Nephron (organoid): Measurements from ENCODE around the gene STAT5B.

Experiments
- H3K27ac Mint-ChIP-seq, 3 experiments: 2 replicates each; pipeline ENCODE4 v1.8.0; 2020; ENCODE audit warnings: mixed read lengths in 3 of 3, mild to moderate bottlenecking in 2 of 3, moderate library complexity in 1 of 3
- H3K27me3 Mint-ChIP-seq: 2 replicates; pipeline ENCODE4 v1.8.0; 2021; ENCODE audit warnings: low read depth, mild to moderate bottlenecking, moderate library complexity, mixed read lengths
- H3K36me3 Mint-ChIP-seq: 2 replicates; pipeline ENCODE4 v1.8.0; 2020; ENCODE audit warnings: low read depth, mixed read lengths
- H3K4me1 Mint-ChIP-seq: 2 replicates; pipeline ENCODE4 v1.8.0; 2020; ENCODE audit warnings: mixed read lengths
- H3K4me3 Mint-ChIP-seq, 3 experiments: 2 replicates each; pipeline ENCODE4 v1.8.0; 2020; ENCODE audit warnings: mild to moderate bottlenecking in 3 of 3, mixed read lengths in 3 of 3, moderate library complexity in 2 of 3
- H3K9me3 Mint-ChIP-seq: 2 replicates; pipeline ENCODE4 v1.8.0; 2020; ENCODE audit warnings: mixed read lengths
- CTCF ChIP-seq, 3 experiments: fragments of 200-600 bp; sonication (generic); IDR thresholded peaks; one replicate each; pipeline ENCODE4 v1.5.0; 2021; ENCODE audit warnings: antibody characterized with exemption in 3 of 3; ENCODE audit not compliant: unreplicated experiment in 3 of 3

Gene STAT5B

DNA sequence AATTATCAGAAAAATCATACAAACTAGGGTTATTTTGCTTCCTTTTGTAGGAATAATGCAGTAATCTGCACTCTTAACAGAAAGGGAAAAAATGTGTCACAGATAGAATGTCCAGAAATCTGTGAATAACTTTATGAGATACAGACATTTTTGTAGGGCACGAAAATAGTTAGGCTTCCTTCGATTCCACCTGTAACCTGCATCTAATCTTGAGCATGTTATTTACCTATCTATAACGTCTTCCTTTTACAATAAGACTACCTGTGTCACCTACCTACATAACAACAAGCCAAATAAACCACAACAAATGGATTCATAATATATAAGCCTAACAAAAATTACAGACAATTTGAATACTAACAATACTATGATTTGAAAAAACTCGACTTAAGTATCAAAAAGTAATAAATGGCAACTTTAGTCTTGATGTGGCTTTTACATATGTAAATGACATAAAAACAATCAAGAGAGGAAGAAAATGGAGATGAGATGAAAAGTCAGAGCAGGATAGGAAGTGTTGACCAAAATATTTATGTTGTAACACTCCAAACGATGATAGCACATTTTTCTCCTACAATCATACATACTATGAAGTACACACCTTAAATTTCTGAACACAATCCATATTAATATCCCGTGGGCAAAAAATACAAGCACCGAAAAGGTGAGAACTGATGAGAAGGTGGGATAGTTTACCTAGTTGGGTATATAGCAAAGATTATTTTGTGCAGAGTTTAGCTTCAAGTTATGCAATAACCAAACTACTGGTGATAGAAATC is 2.5 kb downstream of the STAT5B start:
- Mint-ChIP-seq H3K27me3 (no peaks in the 10 kb centered on the region), H3K36me3 (no peaks in the 10 kb centered on the region), H3K9me3 (no peaks in the 10 kb centered on the region), H3K27ac (no peak overlapping the region), H3K4me1 (peaks cover 34% of the 10 kb centered on the region), H3K4me3 (peak overlapping the region; percentile 47 to 75 (median 56))
- TF ChIP-seq CTCF (IDR thresholded peaks at IDR 0.05; ENCODE audit: unreplicated experiment in 3 of 3) = no peak

- H3K27ac Mint-ChIP-seq = no peak overlapping the region
These were observed 3.9 kb downstream of the STAT5B start for GRCh38 chr17:42272162-42272907.

GRCh38 chr17:42271779-42272035 is 4.5 kb downstream of the STAT5B start:
- H3K9me3 Mint-ChIP-seq = no peaks in the 10 kb centered on the region
- H3K36me3 Mint-ChIP-seq = no peaks in the 10 kb centered on the region
- no peaks in the 10 kb centered on the region for H3K27me3 Mint-ChIP-seq
- no peak overlapping the region for H3K27ac Mint-ChIP-seq
- no peak overlapping the region for H3K4me3 Mint-ChIP-seq
- no peak for TF ChIP-seq CTCF (IDR thresholded peaks at IDR 0.05; ENCODE audit: unreplicated experiment in 3 of 3)
- peaks cover 24% of the 10 kb centered on the region for H3K4me1 Mint-ChIP-seq

More at GRCh38 chr17:42272162-42272907, 3.9 kb downstream of the STAT5B start:
- TF ChIP-seq CTCF (IDR thresholded peaks at IDR 0.05; ENCODE audit: unreplicated experiment in 3 of 3) = no peak
- Mint-ChIP-seq H3K36me3 (no peaks in the 10 kb centered on the region), H3K9me3 (no peaks in the 10 kb centered on the region), H3K4me3 (peak overlapping the region in 1 of 3 experiments; percentile 63), H3K27me3 (no peaks in the 10 kb centered on the region), H3K4me1 (peaks cover 28% of the 10 kb centered on the region)

DNA sequence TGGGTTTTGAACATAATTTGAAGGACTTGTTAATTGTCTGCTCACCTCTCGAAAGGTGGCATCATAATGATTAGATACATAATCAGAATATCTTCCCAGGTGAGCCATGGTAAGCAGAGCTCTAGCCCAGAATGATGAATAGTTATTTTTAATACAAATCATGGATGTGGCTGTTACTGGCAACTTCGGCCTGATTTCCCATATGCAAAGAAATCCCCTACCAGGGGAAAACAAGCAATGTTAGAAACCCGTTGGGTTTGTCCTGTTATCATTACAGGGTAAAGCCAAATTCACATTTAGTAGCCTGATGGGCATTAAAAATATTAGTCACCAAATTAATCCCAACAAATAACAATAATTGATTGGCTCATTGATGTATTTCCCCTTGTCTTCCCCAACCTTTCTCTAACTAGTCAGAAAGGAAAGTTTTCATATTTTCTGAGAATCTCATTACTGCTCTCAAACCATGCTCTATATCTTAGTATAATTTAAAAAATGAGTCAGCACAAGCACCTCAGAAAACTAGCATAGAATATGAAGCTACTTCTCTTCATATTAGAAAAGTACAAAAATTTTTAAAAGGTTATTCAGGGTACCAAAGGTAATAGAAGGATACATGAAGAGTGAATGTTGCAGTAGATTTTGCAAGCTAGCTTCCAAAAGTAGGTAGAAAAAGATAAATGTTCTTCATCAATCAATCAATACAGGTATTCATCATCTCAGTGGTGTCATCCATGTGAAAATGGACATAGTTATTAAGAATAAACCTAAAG is 5.0 kb downstream of the STAT5B start:
- Mint-ChIP-seq H3K27ac (no peak overlapping the region), H3K36me3 (no peaks in the 10 kb centered on the region), H3K4me1 (peaks cover 24% of the 10 kb centered on the region), H3K27me3 (no peaks in the 10 kb centered on the region), H3K4me3 (no peak overlapping the region), H3K9me3 (no peaks in the 10 kb centered on the region)
- TF ChIP-seq CTCF (IDR thresholded peaks at IDR 0.05; ENCODE audit: unreplicated experiment in 3 of 3) = no peak

GRCh38 chr17:42270596-42270995 is 5.6 kb downstream of the STAT5B start:
- H3K4me1 Mint-ChIP-seq = peaks cover 23% of the 10 kb centered on the region
- H3K27me3 Mint-ChIP-seq = no peaks in the 10 kb centered on the region
- no peaks in the 10 kb centered on the region for H3K9me3 Mint-ChIP-seq
- H3K27ac Mint-ChIP-seq = no peak overlapping the region
- no peak overlapping the region for H3K4me3 Mint-ChIP-seq
- TF ChIP-seq CTCF (IDR thresholded peaks at IDR 0.05; ENCODE audit: unreplicated experiment in 3 of 3) = no peak
- H3K36me3 Mint-ChIP-seq = peaks cover 1% of the 10 kb centered on the region
